GM21423 (cell line): ENCODE data around the gene MTHFR.

Experiments
- ATAC-seq: cut with Tn5 transposase; IDR thresholded peaks from one replicate; pipeline ENCODE4 v1.9.1; 2021; ENCODE audit warnings: mild to moderate bottlenecking, moderate library complexity; ENCODE audit not compliant: unreplicated experiment

Gene MTHFR

DNA sequence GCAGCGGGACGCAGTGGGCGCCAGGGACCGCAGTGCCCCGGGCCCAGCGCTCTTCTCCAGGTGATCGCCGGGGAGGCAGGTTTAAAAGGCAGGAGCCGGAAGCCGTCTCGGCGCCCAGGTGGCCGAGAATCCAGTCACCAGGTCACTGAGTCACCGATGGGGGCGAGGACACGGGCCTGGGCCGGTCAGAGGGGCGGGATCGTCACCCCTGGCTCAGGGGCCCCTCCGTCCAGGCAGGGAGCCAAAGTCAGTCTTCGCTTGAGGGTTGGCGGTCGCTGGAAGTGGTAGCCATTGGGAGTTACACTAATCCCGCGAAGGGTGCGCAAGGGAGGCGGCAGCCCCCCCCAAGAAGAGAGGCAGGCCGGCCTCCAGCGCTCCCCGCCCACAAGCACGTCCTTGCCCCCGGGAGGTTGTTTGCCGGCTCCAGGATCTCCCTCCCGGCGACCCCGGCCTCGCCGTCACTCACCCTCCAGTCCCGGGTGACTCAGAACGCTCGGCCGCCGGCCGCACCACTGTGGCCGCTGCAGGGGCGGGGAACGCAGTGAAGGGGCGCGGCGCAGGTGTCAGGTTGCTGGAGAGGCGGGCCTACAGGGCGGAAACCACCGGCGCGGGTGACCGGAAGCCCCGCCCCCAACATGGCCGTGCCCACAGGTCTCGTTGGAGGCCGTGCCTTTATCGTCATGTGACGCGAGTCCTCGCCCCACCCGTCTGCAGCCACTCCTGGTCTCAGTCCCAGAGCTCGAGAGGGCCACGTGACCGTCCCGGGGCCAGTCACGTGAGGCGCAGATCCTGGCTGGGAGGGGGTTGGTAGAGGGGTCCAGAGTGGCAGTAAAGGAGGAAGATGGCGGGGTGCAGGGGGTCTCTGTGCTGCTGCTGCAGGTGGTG lies at the start of gene MTHFR, which contains the start of gene CLCN6:
Gene MTHFR (minus strand): TSS at position 543 of the 885 bp plus-strand sequence. CDS start 2,848 bp downstream, outside the sequence.
Gene CLCN6 (plus strand): TSS at position 770 of the 885 bp plus-strand sequence. CDS start 72 bp downstream, at position 842.
- peak; percentile 75 for ATAC-seq

DNA sequence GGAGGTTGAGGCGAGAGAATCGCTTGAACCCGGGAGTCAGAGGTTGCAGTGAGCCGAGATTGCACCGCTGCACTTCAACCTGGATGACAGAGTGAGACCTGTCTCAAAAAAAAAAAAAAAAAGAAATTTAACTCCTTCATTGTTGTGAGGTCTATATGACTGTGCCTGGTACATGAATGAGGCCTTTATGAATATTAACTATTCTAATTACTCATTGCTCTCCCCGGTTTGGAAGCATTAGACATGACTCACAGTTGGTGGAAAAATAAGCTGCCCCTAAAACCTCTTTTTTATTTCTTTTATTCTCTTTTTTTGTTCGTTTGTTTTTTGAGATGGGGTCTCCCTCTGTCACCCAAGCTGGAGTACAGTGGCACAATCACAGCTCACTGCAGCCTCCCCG lies 49.7 kb upstream of the MTHFR start:
- no peak for ATAC-seq

DNA sequence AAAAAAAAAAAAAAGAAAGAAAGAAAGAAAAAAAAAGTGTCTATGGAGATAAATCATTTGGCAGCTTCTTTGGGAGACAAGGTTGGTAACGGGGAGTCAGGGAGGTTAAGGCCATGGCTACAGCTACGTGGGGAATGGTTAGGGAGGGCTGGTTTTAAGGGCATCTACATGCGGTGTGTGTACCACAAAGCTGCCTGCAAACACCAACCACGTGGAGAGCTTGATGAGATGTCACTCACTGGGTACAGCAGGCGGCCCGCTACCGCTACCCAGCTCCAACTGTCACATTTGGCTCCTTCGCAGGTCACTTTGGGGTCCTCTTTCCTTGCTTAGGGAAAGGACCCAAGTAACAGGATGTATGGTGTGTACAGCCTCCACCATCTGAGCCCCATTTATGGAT lies 48.8 kb upstream of the MTHFR start:
- ATAC-seq = no peak

DNA sequence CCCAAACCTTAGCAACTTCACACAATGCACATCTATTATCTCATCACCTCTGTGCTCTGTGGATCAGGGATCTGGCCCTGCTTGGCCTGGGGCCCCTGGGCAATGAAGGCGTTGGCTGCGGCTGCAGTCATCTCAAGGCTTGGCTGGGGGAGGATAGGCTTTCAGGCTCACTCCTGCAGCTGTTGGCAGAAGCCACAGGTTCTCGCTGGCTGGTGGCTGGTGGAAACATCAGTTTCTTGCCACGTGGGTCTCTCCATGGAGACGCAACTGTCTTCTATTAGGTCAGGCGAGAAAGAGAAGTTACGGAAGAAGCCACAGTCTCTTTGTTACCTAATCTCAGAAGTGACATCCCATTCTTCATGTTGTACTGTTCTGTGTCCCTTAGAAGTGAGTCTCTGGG lies 45.4 kb upstream of the MTHFR start:
- ATAC-seq = no peak

DNA sequence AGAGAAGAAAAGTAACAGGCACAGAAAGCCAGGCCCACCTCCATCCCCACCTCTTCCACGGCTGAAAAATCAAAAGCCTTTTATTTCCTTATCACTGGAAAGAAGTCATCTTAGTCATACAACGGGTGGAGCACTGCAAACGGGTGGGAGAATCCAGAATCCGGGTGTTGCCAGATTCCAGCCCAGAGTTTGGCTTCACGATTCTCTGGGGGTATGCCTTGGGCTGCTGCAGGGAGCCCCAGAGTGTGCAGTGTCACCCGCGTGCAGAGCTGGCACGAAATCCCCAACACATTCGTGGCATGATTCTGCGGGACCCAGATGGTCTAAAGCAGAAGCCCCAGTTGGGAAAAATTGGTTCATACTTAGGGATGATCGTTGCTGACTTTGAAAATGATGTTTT lies 44.4 kb upstream of the MTHFR start:
- ATAC-seq = no peak

DNA sequence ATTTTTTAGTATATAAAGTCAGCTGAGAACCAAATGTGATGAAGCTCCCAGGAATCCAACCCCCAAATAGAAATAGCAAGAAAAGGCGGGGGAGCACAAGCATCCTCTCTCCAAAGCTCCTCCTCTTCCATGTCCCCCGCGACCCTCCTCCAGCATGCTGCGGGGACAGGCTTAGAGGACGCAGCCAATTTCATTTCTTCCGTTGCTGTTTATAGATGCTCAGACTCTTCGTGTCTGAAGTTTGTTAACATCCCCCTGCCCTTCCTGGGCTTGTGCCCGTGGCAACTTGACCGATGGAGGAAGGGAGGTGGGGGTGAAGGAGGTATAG lies 42.6 kb upstream of the MTHFR start:
- ATAC-seq = no peak

DNA sequence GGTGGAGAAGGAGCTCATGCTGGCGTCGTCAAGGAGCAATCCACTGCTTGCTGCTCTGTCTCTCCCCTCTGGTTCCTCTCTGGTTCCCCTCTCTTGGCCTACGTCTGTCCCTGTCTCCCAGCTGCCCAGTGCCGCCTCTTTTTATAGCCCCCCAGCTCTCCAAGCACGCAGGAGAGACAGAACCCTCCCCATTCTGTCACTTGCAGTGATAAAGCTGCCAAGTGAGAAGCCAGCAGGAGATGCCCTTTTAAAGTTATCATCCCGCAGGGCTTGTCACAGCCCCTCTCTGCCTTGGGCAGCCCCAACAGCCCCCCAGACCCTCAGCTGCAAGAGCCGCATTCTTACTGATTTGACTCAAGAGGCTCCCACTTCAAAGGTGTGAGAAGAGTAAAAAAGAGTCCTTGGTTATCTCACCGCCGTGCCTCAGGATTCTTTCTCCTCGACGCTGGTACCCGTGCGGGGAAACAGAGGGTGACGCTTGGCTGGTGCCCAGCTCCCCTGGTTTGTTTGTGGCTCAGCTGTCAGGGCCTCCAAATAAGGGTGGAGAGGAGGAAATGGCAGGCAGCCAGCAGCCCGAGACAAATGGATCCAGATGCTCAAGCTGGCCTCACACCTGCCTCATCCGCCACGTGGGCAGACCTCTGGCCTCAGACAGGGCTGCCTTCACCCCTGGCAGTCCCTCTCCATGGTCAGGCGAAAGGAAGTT lies 42.1 kb upstream of the MTHFR start, which contains the start of gene NPPA:
Gene NPPA (minus strand): TSS at position 117 of the 706 bp plus-strand sequence. CDS start 99 bp downstream, at position 18.
- no peak for ATAC-seq

DNA sequence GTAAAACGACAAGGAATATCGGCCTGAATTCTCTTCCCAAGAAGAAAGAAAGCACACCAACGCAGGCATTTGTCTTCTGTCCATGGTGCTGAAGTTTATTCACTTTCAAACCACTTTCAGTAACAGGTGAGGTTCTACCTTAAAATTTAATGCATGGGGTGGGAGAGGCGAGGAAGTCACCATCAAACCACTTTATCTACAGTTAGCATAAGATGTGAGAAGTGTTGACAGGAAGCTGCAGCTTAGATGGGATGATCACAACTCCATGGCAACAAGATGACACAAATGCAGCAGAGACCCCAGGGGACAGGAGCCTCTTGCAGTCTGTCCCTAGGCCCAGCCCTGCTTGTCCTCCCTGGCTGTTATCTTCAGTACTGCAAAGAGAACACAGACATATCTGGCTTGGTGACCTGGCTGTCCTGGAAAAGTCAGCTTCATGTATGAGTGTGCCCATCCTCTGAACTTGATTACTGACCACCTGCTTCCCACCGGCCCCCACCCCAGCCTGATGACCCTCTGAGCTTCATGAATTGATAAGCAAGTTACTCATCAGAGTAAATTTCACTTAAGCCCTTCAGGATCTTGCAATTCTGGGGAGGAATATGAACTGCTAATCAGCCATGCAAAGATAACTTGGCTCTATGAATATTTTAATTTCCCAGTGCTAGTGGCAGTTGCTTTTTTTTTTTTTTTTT lies 40.0 kb upstream of the MTHFR start:
- ATAC-seq = no peak

DNA sequence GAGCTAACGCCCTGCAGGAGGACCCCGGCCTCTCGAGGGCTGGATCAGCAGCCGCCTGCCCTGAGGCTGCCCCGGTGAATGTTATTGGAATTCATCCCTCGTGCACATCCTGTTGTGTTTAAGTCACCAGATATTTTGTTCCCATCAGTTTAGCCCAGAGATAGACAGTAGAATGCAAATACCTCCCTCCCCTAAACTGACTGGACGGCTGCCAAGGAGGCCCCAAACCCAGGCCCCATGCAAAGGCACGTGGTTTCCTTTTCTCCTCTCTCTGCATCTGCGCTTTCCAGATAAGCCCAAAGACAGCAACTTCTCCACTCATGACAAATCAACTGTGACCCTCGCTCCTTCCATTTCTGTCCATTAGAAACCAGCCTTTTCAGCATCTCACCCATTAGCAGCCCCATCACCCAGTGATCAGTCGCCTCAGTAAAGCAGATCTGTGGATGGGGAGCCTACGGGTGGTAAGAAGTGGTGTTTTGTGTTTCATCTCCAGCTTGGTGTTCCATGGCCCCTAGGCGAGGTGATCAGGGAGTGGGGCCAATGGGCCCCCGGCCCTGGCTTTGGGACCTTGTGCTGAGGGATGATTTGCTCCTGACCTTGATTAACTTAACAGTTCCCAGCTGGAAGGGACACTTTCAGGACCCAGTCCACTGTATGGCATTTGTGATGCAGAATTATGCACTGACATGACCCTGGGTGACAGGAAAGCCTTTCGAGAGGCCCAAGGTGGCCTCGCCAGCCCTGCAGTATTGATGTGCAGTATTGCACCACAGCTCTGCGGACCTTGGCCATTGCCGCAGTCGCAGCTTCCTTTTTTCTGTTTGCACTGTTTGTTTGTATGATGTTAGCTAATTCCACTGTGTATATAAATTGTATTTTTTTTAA lies 36.6 kb upstream of the MTHFR start:
- no peak for ATAC-seq

DNA sequence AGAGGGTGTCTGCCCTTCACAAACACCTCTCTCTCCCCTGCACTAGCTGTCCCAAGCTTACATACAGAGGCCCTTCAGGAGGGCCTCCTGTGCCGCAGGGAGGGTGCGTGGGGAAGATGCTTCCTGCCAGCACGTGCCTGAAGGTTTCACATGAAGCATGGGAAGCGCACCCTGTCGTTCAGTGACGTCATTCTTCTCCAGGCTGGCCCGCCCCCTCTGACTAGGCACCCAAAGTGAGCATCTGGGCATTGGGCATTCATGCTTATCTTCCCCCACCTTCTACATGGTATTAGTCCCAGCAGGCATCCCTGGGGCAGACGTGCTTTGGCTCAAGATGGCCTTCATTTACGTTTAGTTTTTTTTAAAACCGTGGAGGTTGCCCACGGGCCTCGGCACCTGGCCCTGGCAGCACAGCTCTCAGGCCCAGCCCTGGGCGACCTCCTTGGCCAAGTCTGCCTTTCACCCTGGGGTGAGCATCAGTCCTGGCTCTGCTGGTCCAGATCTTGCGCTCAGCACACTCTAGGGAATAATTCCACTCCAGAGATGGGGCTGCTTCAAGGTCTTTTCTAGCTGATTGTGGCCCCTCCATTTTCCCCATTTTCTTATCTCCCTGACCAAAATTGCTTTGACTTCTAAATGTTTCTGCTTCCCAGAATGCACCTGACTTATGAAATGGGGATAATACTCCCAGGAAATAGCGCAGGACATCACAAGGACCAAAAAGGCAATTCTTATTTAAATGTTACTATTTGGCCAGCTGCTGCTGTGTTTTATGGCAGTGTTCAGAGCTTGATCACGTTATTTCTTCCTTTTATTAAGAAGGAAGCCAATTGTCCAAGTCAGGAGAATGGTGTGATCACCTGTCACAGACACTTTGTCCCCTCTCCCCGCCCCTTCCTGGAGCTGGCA lies 35.7 kb upstream of the MTHFR start:
- no peak for ATAC-seq

DNA sequence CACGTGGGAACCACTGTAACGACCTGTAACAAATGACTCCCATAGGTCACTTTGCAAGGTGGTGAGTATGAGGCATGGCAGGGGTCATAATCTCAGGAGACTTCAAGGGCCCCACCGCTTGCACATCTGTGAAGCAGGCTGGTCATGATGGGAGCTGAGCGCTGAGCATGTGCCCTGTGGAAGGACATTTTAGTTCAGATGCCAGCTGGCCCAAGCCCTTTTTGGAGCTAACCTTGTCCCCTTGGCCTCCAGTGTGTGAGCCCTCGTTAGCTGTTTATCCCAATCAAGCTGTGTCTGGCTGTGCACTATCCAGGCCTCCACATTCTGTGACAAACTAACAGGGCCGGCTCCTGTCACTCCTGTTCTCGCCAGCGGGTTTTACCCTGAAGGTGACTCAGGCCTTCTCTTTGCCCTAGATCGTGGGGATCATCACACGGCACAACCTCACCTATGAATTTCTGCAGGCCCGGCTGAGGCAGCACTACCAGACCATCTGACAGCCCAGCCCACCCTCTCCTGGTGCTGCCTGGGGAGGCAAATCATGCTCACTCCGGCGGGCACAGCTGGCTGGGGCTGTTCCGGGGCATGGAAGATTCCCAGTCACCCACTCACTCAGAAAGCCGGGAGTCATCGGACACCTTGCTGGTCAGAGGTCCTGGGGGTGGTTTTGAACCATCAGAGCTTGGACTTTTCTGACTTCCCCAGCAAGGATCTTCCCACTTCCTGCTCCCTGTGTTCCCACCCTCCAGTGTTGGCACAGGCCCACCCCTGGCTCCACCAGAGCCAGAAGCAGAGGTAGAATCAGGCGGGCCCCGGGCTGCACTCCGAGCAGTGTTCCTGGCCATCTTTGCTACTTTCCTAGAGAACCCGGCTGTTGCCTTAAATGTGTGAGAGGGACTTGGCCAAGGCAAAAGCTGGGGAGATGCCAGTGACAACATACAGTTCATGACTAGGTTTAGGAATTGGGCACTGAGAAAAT lies 34.3 kb upstream of the MTHFR start:
- ATAC-seq = no peak

DNA sequence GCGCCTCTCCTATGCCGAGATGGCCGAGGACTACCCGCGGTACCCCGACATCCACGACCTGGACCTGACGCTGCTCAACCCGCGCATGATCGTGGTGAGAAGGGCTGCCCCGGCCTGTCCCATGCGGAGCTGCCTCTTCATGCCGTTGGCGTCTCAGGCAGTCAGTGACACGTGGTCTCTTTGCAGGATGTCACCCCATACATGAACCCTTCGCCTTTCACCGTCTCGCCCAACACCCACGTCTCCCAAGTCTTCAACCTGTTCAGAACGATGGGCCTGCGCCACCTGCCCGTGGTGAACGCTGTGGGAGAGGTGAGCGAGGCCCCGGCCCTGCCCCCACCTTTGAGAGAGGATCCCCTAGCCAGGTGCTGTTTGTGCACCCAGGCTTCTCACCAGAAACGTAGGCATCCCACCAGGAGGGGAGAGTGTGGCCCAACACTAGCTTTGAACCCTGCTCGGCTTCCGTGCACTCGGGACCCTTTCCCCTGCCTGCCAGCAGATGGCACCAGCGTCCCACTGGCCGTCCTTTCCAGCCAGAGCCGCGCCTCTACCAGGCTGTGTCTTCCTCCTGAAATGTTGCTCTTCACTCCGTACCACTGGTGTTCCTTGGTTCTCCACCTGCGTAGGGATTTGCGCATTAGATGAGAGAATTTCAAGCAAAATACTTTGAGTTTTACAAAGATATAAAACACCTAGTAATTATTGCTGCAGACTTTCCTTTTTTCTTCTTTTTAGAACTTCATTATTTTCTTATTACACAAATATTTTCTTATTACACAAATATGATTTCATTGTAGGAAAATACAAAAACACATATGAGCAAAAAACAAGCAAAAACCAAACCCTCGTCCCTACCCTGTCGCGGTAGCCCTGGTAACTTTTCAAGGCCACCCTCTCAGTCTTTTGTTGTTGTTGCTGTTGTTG lies 32.8 kb upstream of the MTHFR start:
- ATAC-seq = no peak

DNA sequence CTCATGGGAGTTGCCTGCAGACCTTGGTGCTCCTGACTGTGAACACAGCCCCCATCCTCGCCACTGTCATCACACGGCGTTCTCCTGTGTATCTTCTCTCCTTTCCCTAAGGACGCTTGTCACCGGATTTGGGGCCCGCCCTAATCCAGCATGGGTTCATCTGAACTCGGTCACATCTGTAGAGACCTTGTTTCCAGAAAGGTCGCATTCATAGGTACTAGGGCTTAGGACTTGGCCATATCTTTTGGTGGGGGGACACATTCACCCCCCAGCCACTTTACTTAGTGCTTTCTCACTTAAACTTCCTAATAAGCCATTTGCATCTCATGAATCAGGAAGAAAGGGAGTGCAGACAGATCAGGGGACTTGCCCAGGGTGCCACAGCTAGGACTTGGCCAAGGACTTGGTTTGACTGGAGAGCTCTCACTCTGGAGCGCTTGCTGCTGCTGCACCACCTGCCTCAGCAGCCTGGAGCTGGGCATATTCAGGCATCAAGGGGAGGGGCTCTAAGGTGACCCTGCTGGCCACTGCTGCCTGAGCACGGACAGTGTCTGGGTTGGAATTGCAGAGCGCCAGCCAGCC lies 32.1 kb upstream of the MTHFR start:
- ATAC-seq = no peak

DNA sequence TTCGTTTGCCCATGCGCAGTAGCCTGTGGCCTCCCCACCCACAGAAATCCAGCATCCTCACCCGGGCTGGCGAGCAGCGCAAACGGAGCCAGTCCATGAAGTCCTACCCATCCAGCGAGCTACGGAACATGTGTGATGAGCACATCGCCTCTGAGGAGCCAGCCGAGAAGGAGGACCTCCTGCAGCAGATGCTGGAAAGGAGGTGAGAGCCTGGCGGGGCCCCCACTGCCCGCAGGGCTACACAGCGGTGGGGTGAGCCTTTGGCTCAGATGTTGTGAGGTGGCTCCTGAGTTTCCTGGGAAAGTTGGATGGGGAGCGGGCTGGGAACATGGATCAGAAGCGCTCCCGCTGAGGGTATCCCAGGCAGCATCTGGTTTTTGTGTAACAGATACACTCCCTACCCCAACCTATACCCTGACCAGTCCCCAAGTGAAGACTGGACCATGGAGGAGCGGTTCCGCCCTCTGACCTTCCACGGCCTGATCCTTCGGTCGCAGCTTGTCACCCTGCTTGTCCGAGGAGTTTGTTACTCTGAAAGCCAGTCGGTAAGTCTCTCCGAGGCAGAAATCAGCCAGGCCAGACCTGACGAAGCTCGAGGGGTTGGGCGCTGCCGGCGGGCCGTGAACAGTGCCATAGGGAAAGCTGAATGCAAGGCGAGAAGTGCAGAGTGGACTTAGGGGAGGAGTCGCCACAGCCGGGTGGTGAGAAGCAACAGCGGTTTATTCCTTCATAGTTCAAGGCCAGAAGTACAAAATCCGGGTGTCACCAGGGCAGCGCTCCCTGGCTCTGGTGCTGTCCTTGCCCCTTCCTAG lies 31.4 kb upstream of the MTHFR start:
- ATAC-seq = no peak

DNA sequence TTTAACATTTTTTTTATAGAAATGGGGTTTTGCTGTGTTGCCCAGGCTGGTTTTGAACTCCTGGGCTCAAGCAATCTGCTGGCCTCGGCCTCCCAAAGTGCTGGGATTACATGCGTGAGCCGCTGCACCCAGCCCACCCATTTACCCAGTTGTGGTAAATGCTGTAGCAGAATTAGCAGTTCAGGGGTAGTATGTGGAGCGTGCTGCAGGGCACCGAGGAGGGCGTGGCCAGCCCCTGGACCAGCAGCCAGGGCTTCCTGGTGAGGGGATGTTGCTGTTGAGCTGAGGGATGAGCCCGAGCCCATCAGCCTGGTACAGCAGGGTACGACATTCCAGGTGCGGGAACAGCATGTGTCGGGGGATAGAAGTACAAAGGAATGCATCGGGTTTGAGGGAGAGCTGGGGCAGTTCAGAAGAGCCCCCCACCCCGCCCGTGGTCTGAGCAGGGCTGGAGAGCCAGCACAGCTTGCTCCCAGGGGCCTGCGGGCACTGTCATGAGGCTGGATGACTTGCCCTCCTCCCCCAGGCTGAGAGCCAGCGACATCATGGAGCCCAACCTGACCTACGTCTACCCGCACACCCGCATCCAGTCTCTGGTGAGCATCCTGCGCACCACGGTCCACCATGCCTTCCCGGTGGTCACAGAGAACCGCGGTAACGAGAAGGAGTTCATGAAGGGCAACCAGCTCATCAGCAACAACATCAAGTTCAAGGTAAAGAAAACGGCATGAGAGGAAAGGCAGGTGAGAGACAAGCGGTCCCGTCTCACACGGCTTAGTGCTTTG lies 29.9 kb upstream of the MTHFR start:
- no peak for ATAC-seq
